NOMO-1 treated with DMSO at 0.1 percent for 48 hours (cell line): ENCODE results near the gene CFHR4.
"Not testable (repeated sequence)": the region's sequence is repeated elsewhere in the genome, so short reads cannot be mapped to it uniquely, and the experiment has no call there.

ENCODE experiments used
- DNase-seq: peaks from one replicate; lab custom pipeline; 2025; ENCODE audit not compliant: unreplicated experiment; lab: John Stamatoyannopoulos, UW

Gene CFHR4

DNA sequence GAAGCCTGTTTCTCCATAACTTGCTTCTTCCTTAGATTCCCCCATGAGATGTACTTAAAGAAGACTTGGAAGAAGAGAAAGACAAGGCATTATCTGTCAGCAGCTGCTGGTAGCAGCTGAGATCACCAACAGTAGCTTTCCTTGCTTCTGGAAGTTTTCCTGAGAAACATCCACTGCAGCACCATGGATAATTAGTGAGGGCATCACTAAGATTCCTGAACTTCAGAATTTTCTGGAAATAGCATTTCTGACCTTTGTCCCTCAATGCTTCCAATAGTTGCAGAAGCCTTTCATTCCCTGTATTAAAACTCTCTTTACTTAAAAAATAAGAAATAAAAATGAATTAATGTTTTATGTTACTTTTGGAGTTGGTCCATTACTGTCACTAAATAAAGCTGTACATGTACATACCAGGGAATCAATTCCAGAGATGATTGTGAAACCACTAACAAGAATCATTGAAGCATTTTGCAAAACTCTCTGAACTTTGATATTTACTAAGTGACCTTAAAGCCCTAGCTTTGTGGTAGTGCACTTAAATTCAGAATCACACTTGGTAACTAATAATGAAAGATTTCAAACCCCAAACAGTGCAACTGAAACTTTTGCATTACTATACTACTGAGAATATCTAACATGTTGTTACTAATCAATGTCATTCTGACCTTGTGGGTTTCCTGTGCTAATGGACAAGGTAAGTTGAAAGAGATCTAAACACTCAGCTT, at the start of gene CFHR4:
Gene CFHR4, plus strand, starts transcription at position 538 of the 725 bp plus-strand sequence. Its CDS starts 99 bp downstream, at position 637.
- DNase-seq = no peak

GRCh38 chr1:196849613-196850492, 38.0 kb upstream of the CFHR4 start:
- DNase-seq = not testable (repeated sequence)

GRCh38 chr1:196856053-196856452, 31.8 kb upstream of the CFHR4 start:
- no peak for DNase-seq

GRCh38 chr1:196857188-196857587, 30.7 kb upstream of the CFHR4 start:
- DNase-seq = no peak

- no peak for DNase-seq
These were observed 29.0 kb upstream of the CFHR4 start for GRCh38 chr1:196858811-196859210.

GRCh38 chr1:196860323-196860884, 27.4 kb upstream of the CFHR4 start:
- DNase-seq = no peak

DNA sequence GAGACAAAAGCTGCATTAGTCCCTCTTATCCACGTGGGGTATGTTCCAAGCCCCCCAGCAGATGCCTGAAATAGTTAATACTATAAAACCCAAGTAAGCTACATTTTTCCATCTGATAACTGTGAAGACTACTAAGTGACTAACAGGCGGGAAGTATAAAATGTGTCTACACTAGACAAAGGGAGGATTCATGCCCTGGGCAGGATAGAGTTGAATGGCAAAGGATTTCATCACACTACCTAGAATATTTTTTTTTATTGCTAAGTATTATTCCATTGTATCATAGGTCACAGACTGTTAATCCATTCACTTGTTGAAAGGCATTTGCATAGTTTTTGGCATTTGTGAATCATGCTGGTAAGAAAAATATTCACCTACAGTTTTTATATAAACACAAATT, 26.4 kb upstream of the CFHR4 start:
- no peak for DNase-seq

- DNase-seq = no peak
These were observed 20.9 kb upstream of the CFHR4 start for GRCh38 chr1:196866974-196867373.

- no peak for DNase-seq
These were observed 14.5 kb upstream of the CFHR4 start for GRCh38 chr1:196873385-196873784.

GRCh38 chr1:196875935-196876334, 11.9 kb upstream of the CFHR4 start:
- no peak for DNase-seq

DNA sequence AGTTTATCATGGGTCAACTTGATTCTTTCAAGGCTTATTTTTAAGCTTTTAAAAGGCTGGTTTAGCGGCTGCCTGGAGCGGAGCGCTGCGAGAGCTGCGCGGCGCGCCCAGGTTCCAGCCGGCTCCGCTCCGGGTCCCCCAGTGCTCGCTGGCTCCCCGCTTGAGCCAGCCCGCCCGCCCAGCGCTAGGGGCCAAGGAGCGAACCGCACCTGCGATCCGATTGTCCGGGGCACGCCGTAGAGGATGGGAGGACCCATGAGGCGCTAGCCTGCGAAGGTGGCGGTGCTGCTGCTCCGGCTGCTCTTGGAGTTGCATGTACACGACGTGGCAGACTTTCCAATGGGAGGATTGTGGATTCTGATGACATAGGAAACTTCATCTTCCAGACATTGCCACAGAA, 9.9 kb upstream of the CFHR4 start:
- DNase-seq = no peak

GRCh38 chr1:196886560-196886959, 1.3 kb upstream of the CFHR4 start:
- DNase-seq = not testable (repeated sequence)

DNA sequence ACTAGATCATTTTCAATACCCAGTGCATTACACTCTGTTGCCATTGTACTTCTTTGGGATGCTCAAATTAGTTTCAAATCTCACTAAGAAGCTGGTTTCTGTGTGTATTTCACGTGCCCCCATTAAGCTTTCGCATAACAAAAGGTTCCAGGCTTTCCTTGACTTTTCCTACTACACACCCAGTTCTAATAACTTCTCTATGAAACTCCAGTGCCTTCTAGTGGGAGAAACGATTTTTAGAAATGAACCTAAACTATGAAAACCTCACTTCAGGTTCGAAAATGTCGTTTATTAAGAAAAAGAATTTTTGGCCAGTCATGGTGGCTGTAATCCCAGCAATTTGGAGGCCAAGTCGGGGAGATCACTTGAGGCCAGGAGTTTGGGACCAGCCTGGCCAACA, 2.8 kb downstream of the CFHR4 start:
- no peak for DNase-seq

DNA sequence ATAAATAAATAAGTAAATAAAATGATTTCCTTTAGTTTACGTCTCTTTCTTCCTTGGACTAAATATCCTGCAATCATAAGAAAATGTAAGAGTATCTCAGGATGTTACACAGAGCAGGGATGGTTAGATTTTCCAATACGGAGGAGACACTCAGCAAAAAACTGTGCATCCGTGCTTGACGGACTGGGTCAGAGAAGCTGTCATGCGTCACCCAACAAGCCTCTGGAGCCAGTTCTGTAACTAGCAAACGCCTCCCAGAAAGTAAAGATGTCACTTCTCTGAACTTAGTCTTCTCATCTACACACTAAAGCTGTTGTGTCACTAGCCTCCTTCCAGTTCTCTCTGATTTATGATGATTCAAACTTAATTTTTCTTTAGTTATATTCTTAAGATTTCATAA, 3.4 kb downstream of the CFHR4 start:
- DNase-seq = no peak

DNA sequence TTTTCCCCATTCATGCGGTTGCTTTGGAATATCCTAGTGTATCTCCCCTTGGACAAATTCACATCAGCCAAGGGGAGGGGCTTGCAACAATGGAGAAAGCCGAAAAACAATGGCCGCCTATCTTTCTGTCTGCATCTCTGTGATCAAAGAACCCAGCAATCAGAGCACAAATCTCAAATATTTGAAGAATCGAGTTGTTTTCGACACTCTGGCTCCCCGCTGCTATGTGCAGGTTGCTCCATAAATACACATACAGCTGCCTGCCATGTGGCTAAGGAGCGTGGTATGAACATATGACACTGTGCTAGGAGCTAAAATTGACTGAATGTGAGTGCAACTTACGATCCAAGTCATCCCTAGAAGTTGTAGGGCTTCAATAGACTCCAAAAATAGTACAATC, 8.5 kb downstream of the CFHR4 start:
- DNase-seq = no peak

GRCh38 chr1:196897158-196897828, 9.4 kb downstream of the CFHR4 start:
- no peak for DNase-seq

DNA sequence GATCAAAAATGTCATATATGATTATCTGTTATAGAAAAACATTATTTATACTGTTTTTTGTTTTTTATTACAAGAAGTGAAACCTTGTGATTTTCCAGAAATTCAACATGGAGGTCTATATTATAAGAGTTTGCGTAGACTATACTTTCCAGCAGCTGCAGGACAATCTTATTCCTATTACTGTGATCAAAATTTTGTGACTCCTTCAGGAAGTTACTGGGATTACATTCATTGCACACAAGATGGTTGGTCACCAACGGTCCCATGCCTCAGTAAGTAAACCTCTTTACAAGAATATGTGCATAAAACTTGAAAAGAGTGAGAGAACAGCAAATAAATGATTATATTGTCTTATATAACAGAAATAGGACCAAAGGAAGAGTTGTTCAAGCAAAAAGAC, 14.5 kb downstream of the CFHR4 start:
- no peak for DNase-seq

- DNase-seq = no peak
These were observed 22.4 kb downstream of the CFHR4 start for GRCh38 chr1:196910215-196910614.

GRCh38 chr1:196912283-196912682, 24.4 kb downstream of the CFHR4 start:
- not testable (repeated sequence) for DNase-seq

DNA sequence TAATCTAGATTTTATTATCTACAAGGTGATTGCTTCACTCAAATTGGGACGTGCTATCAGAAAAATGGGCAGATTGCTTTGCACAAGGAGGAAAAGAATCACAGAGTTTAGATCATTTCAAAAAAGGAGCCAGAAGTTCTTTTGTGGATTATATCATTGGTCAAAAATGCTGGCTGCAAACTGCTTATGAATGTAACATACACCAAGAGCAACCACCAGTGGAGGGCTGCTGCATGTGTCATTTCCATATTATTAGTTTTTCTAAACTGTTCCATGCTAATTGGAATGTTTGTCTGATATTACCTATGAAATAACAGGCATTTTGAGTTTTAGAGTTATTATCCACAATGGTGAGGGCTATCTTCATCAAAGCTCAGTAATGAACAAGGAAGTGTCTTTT, 39.0 kb downstream of the CFHR4 start:
- DNase-seq = not testable (repeated sequence)

GRCh38 chr1:196932853-196933252, 45.0 kb downstream of the CFHR4 start:
- not testable (repeated sequence) for DNase-seq
